GM12878 (cell line): Measurements from ENCODE around the gene GIPC3. TPM values are rescaled to one million over a fixed set of nuclear protein-coding genes. Genes with fewer than 3 reads are reported as not detected.

Experiments used
- ATAC-seq: fragments of 200-7000 bp; cut with Tn5 transposase; 3 replicates; pipeline ENCODE4 v1.9.1; 2020; ENCODE audit warnings: mild to moderate bottlenecking, moderate library complexity
- BruUV-seq: library from RNA; stranded (reverse); fragments of 400-500 nt; replicated peaks from 2 replicates; lab custom pipeline; 2021; lab: Mats Ljungman, UMichigan
- CTCF ChIA-PET: fragments of 300-600 bp; sonication (Branson Sonifier 250); formaldehyde crosslinking; extraction: SDS; loops from one replicate; lab custom pipeline; 2021; ENCODE audit warnings: inconsistent platforms; lab: Yijun Ruan, JAX
- POLR2A ChIA-PET: fragments of 350-600 bp; formaldehyde crosslinking; extraction: SDS; loops from one replicate; lab custom pipeline; 2021; ENCODE audit warnings: inconsistent platforms; lab: Charles Lee
- RAD21 ChIA-PET: fragments of 300-600 bp; sonication (Branson Sonifier 250); formaldehyde crosslinking; loops from one replicate; lab custom pipeline; 2023; ENCODE audit warnings: antibody characterized with exemption; ENCODE audit not compliant: unreplicated experiment; lab: Charles Lee
- SMC1A ChIA-PET: fragments of 300-600 bp; sonication (Branson Sonifier 250); formaldehyde crosslinking; loops from one replicate; lab custom pipeline; 2023; ENCODE audit not compliant: unreplicated experiment, uncharacterized antibody; lab: Charles Lee
- DNase-seq: peaks from one replicate; pipeline ENCODE4 v3.0.0-alpha.2; 2011; ENCODE audit warnings: low read depth, low spot score
- FAIRE-seq: peaks from 3 replicates; lab custom pipeline; 2011; peaks lifted over from hg19 to GRCh38; lab: Jason Lieb, UNC
- H2AFZ ChIP-seq: 2 replicates; pipeline ENCODE4 v1.6.0; 2011; ENCODE audit warnings: low read depth, low read length, control low read depth; ENCODE audit not compliant: control insufficient read depth
- H3K27ac ChIP-seq: 2 replicates; pipeline ENCODE4 v1.5.1; 2011; ENCODE audit warnings: control low read depth; ENCODE audit not compliant: control insufficient read depth, insufficient read depth
- H3K27me3 ChIP-seq, 2 experiments: replicated peaks in 1 of 2; 2 replicates each; pipeline versions ENCODE4 v1.6.0 to v1.6.1; 2011; ENCODE audit warnings: low read length in 1 of 2; ENCODE audit not compliant: control insufficient read depth in 2 of 2, insufficient read depth in 2 of 2
- H3K36me3 ChIP-seq, 2 experiments: 2 replicates each; pipeline ENCODE4 v1.5.1; 2011; ENCODE audit warnings: low read length in 1 of 2; ENCODE audit not compliant: control insufficient read depth in 2 of 2, insufficient read depth in 2 of 2
- H3K4me1 ChIP-seq: 2 replicates; pipeline ENCODE4 v1.6.1; 2011; ENCODE audit warnings: mild to moderate bottlenecking, low read length, moderate library complexity, mixed read lengths; ENCODE audit not compliant: control insufficient read depth, insufficient read depth
- H3K4me2 ChIP-seq: 2 replicates; pipeline ENCODE4 v1.6.0; 2011; ENCODE audit warnings: control low read depth; ENCODE audit not compliant: control insufficient read depth, insufficient read depth
- H3K4me3 ChIP-seq: fragments of 200-600 bp; sonication (generic); 2 replicates; pipeline ENCODE4 v1.5.1; 2016
- H3K79me2 ChIP-seq: 2 replicates; pipeline ENCODE4 v1.6.0; 2011; ENCODE audit warnings: low read length; ENCODE audit not compliant: control insufficient read depth, insufficient read depth
- H3K9ac ChIP-seq: 2 replicates; pipeline ENCODE4 v1.8.0; 2011; ENCODE audit warnings: low read length, control low read depth, mixed read lengths; ENCODE audit not compliant: control insufficient read depth, insufficient read depth
- H3K9me3 ChIP-seq: replicated peaks from 3 replicates; pipeline ENCODE4 v1.5.1; 2011; ENCODE audit warnings: mild to moderate bottlenecking, low read length; ENCODE audit not compliant: control insufficient read depth, insufficient read depth
- H4K20me1 ChIP-seq: 2 replicates; pipeline ENCODE4 v1.6.0; 2011; ENCODE audit not compliant: control insufficient read depth, insufficient read depth
- CREM ChIP-seq: IDR thresholded peaks from 2 replicates; pipeline ENCODE4 v1.6.1; 2014; ENCODE audit warnings: antibody characterized with exemption, low read depth
- HSF1 ChIP-seq: fragments of 150-350 bp; IDR thresholded peaks from 2 replicates; pipeline ENCODE4 v1.6.1; 2014; ENCODE audit warnings: mild to moderate bottlenecking, low read depth, low read length
- IKZF2 ChIP-seq, 2 experiments: fragments of 450-650 bp; IDR thresholded peaks; 2 replicates each; pipeline ENCODE4 v1.6.1; 2017; ENCODE audit warnings: mild to moderate bottlenecking in 2 of 2, moderate library complexity in 2 of 2
- JUNB ChIP-seq: IDR thresholded peaks from 2 replicates; pipeline ENCODE4 v1.6.1; 2016; ENCODE audit warnings: antibody characterized with exemption, mild to moderate bottlenecking
- MEF2A ChIP-seq: IDR thresholded peaks from 2 replicates; pipeline ENCODE4 v1.6.1; 2011; ENCODE audit warnings: low read depth, mild to moderate bottlenecking, low read length, moderate library complexity; ENCODE audit not compliant: insufficient read depth
- MYB ChIP-seq: fragments of 150-350 bp; IDR thresholded peaks from 2 replicates; pipeline ENCODE4 v1.6.1; 2014; ENCODE audit warnings: mild to moderate bottlenecking, low read depth, low read length, borderline replicate concordance
- NFXL1 ChIP-seq: fragments of 450-650 bp; IDR thresholded peaks from 2 replicates; pipeline ENCODE4 v1.6.1; 2017; ENCODE audit warnings: antibody characterized with exemption, mild to moderate bottlenecking, borderline replicate concordance
- NKRF ChIP-seq: fragments of 450-650 bp; conservative IDR thresholded peaks from 2 replicates; pipeline ENCODE4 v1.6.1; 2017; ENCODE audit warnings: mild to moderate bottlenecking, moderate library complexity
- RAD21 ChIP-seq: IDR thresholded peaks from 2 replicates; pipeline ENCODE4 v1.6.1; 2011; ENCODE audit warnings: mild to moderate bottlenecking, low read depth, low read length, moderate library complexity; ENCODE audit not compliant: insufficient read depth
- SKIL ChIP-seq: fragments of 450-650 bp; IDR thresholded peaks from 2 replicates; pipeline ENCODE4 v1.6.1; 2017; ENCODE audit warnings: mild to moderate bottlenecking, low read depth, inconsistent platforms; ENCODE audit not compliant: poor library complexity, severe bottlenecking
- USF2 ChIP-seq: IDR thresholded peaks from 2 replicates; pipeline ENCODE4 v1.6.1; 2011; ENCODE audit warnings: low read depth, low read length, improper control_type of control experiment, borderline replicate concordance
- YBX1 ChIP-seq: fragments of 450-650 bp; IDR thresholded peaks from 2 replicates; pipeline ENCODE4 v1.6.1; 2016; ENCODE audit warnings: antibody characterized with exemption
- ZBTB33 ChIP-seq: fragments of 450-650 bp; IDR thresholded peaks from 2 replicates; pipeline ENCODE4 v1.6.1; 2017; ENCODE audit warnings: mild to moderate bottlenecking
- WGBS: methylation state at CpG from one replicate; pipeline ENCODE4 v1.1.6; 2016; ENCODE audit warnings: low lambda C conversion rate; ENCODE audit not compliant: insufficient replicate concordance, insufficient coverage; ENCODE audit errors: missing lambda C conversion rate; 5-methylcytosine and 5-hydroxymethylcytosine counted together
- in situ Hi-C: fragments of 300-500 bp; cut with MboI; formaldehyde crosslinking; loops from 9 replicates; pipeline ENCODE4 v1.14.3; 2018; ENCODE audit warnings: mixed read lengths
- intact Hi-C: fragments of 100-400 bp; cut with micrococcal nuclease; formaldehyde crosslinking; loops from one replicate; pipeline ENCODE4 v1.14.2; 2022; ENCODE audit not compliant: unreplicated experiment
- polyA plus RNA-seq, 11 experiments: library from polyadenylated mRNA; depleted of rRNA in 4 of 11; unstranded in 6 of 11; stranded (reverse) in 5 of 11; fragments of >200 nt; fragmentation: Nextera tagmentation in 4 of 11; fragmentation: Illumina TruSeq in 1 of 11; extraction: Ambion mirVana in 4 of 11; extraction: Trizol in 1 of 11; gene quantifications; 1 replicate in 1 of 11; 2 replicates in 10 of 11; pipeline versions ENCODE4 v1.2.1 to v1.2.3, GENCODE V29; 2011 to 2016; ENCODE audit warnings: inconsistent platforms in 2 of 11, missing spikeins in 2 of 11, low read depth in 1 of 11
- total RNA-seq, 4 experiments: library from RNA; depleted of rRNA in 3 of 4; stranded (reverse); fragments of >200 nt in 3 of 4; fragmentation: Illumina TruSeq in 1 of 4; extraction: Trizol in 1 of 4; gene quantifications; 2 replicates each; pipeline versions ENCODE4 v1.2.1 to v1.2.3, GENCODE V29; 2013 to 2021

GIPC3 gene
- total and polyA plus RNA-seq, 10 of the 15 experiments (the other 5 are each of a cell fraction or from before 2014, with no cell fraction given), result not detected

- Histone ChIP-seq H3K27me3 (no peaks in the 10 kb centered on the region), H3K36me3 (peaks cover 0 to 11% of the 10 kb centered on the region in 2 experiments; a peak in 3 of 4 replicates), H3K79me2 (peaks cover 21% of the 10 kb centered on the region), H3K4me3 (no peak overlapping the region), H3K9ac (no peak overlapping the region)
- RAD21 ChIA-PET, result no interaction called here
- FAIRE-seq, result no peak
- TF ChIP-seq MEF2A (no peak), NKRF (no peak), HSF1 (no peak), MYB (no peak), ZBTB33 (no peak), YBX1 (no peak), NFXL1 (no peak), JUNB (no peak), RAD21 (no peak), CREM (no peak), USF2 (no peak), SKIL (no peak), IKZF2 (IDR thresholded peaks at IDR 0.05) (no peak)
- TF ChIP-seq, all 136 proteins: peak for 0
- Histone ChIP-seq H4K20me1 (no peaks in the 10 kb centered on the region), H3K4me2 (no peak overlapping the region), H3K4me1 (peaks cover 5% of the 10 kb centered on the region), H3K27ac (no peak overlapping the region), H3K9me3 (no peaks in the 10 kb centered on the region), H2AFZ (no peak overlapping the region)
- WGBS, result 72% methylated on average over 12 of the region's 12 CpGs
- ChIA-PET POLR2A (no interaction called here), SMC1A (no interaction called here), CTCF (interaction anchor here (1.2 kb wide), 1 partner anchor 30 kb away, joined by 3 read pairs; no protein-coding TSS in a partner anchor)
- no peak for DNase-seq
- no peak for ATAC-seq
- in situ Hi-C loops (no loop called here), intact Hi-C loops (no loop called here)
- BruUV-seq, result no TSS peak
These were observed 36.9 kb downstream of the GIPC3 start for GRCh38 chr19:3622224-3622623.
